Psoas muscle (tissue), 8 donors: ENCODE results near the gene IQSEC1. TPM values are rescaled to one million over a fixed set of nuclear protein-coding genes. Genes with fewer than 3 reads are reported as not detected.

Experiments used
- ATAC-seq, 4 donors: fragments of 200-7000 bp; cut with Tn5 transposase; one replicate each; pipeline ENCODE4 v1.9.1; 2020; ENCODE audit warnings: moderate library complexity in 3 of 4, mild to moderate bottlenecking in 2 of 4
- DNase-seq, 2 donors: peaks; one replicate each; pipeline ENCODE4 v3.0.0-alpha.2; 2020
- H3K27ac ChIP-seq: fragments of 200-600 bp; one replicate; pipeline ENCODE4 v1.8.0; 2022
- H3K27me3 ChIP-seq, 3 donors: fragments of 200-600 bp in 1 of 3; one replicate each; pipeline versions ENCODE4 v1.6.1 to v1.8.0; 2013 to 2022; ENCODE audit warnings: low read length in 2 of 3, mild to moderate bottlenecking in 2 of 3, moderate library complexity in 1 of 3; ENCODE audit not compliant: insufficient read depth in 3 of 3
- H3K36me3 ChIP-seq, 2 donors: fragments of 200-600 bp in 1 of 2; one replicate each; pipeline versions ENCODE4 v1.6.1 to v1.8.0; 2013 to 2022; ENCODE audit warnings: low read depth in 1 of 2, mild to moderate bottlenecking in 1 of 2, moderate library complexity in 1 of 2; ENCODE audit not compliant: insufficient read depth in 1 of 2
- H3K4me1 ChIP-seq: fragments of 200-600 bp; one replicate; pipeline ENCODE4 v1.8.0; 2022
- H3K4me3 ChIP-seq: fragments of 200-600 bp; one replicate; pipeline ENCODE4 v1.8.0; 2022; ENCODE audit warnings: mild to moderate bottlenecking
- H3K9me3 ChIP-seq: fragments of 200-600 bp; one replicate; pipeline ENCODE4 v1.8.0; 2022
- WGBS, 3 donors: extraction: QIAGEN DNeasy Blood & Tissue Kit; methylation state at CpG; one replicate each; pipeline versions ENCODE4 v1.1.6 to v1.1.7; 2013; 5-methylcytosine and 5-hydroxymethylcytosine counted together
- intact Hi-C, 2 donors: fragments of 100-400 bp; cut with DNase I; formaldehyde crosslinking; loops; one replicate each; pipeline versions ENCODE4 v1.11.0 to v1.14.2; 2022
- polyA plus RNA-seq, 3 donors: library from polyadenylated mRNA; stranded (reverse); fragments of 200-250 nt; gene quantifications; one replicate each; pipeline ENCODE4 v1.2.3, GENCODE V29; 2013
- total RNA-seq, 4 donors: library from RNA; stranded (reverse); fragmentation: NEBNext Ultra II Directional in 2 of 4; extraction: Animal tissue kit (Norgen Biotek cat#: 25700) in 2 of 4; gene quantifications; one replicate each; pipeline versions ENCODE4 v1.2.1 to v1.2.4, GENCODE V29; 2021 to 2023
- TF ChIP-seq, protein P1 (sequence below): fragments of 200-600 bp; IDR thresholded peaks from one replicate; pipeline ENCODE4 v1.8.0; 2022; ENCODE audit warnings: antibody characterized with exemption
- donor health status: healthy with polysubstance abuse.
- donor health status: DM: no; HTN: no; CAD: no; lungs with moderate emphysema.
- donor health status: Bipolar disorder and iron deficiency.
- donor health status: healthy.
- donor health status: DM: yes; HTN: yes; CAD: no.
- donor health status: DM: no; HTN: no; CAD: no.
- donor health status: DM: no; HTN: no; CAD: no.
- donor health status: DM: yes; HTN: yes; CAD: no.

The IQSEC1 gene
- total and polyA plus RNA-seq, 7 donors: 8.6 to 45.4 (median 28.0) TPM

DNA sequence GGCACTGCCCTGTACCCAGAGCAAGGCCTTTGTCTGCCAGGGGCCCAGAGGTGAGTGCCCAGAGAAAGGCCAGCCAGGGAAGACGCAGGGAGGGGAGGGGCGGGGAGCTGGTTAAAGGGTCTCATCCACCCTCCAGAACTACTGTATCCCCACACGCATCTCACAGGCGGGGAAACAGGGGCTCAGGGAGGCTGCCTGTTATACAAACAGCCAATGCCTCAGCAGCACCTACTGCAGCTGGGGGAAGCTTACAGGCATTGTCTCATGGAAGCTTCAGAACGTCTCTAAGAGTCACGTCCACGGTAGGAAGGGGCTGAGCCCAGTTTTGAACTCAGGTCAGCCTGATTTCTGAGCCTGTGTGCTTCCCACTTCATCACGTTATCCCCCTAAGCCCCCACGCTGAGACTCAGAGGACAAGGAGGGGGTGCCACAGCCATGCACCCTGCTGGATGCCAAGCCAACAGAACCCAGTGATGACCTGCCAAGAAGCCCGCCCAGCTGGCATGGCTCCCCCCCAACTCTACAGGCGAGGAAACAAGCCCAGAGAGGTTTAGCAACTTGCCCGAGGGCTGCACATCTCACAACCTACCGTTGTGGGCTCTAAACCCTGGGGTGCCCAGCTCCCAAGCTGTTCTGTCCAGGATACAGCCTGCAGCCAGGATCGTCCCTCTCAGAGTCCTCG lies 54.5 kb downstream of the IQSEC1 start:
- H3K27ac ChIP-seq: peak overlapping the region; percentile 23
- peak in 1 of 2 donors; percentile 55 for DNase-seq
- no peaks in the 10 kb centered on the region for H3K9me3 ChIP-seq
- H3K36me3 ChIP-seq: no peaks in the 10 kb centered on the region
- peak overlapping the region; percentile 28 for H3K4me3 ChIP-seq
- intact Hi-C loops: no loop called here
- ATAC-seq: peak in 1 of 4 donors; percentile 1
- H3K27me3 ChIP-seq: peaks cover 0 to 2% (median 0%) of the 10 kb centered on the region in 3 donors
- TF ChIP-seq, protein P1, sequence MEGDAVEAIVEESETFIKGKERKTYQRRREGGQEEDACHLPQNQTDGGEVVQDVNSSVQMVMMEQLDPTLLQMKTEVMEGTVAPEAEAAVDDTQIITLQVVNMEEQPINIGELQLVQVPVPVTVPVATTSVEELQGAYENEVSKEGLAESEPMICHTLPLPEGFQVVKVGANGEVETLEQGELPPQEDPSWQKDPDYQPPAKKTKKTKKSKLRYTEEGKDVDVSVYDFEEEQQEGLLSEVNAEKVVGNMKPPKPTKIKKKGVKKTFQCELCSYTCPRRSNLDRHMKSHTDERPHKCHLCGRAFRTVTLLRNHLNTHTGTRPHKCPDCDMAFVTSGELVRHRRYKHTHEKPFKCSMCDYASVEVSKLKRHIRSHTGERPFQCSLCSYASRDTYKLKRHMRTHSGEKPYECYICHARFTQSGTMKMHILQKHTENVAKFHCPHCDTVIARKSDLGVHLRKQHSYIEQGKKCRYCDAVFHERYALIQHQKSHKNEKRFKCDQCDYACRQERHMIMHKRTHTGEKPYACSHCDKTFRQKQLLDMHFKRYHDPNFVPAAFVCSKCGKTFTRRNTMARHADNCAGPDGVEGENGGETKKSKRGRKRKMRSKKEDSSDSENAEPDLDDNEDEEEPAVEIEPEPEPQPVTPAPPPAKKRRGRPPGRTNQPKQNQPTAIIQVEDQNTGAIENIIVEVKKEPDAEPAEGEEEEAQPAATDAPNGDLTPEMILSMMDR: no peak
- peaks cover 23% of the 10 kb centered on the region for H3K4me1 ChIP-seq
- 42 to 62% (median 47%) methylated on average over 15 of the region's 15 CpGs for WGBS, 3 donors

DNA sequence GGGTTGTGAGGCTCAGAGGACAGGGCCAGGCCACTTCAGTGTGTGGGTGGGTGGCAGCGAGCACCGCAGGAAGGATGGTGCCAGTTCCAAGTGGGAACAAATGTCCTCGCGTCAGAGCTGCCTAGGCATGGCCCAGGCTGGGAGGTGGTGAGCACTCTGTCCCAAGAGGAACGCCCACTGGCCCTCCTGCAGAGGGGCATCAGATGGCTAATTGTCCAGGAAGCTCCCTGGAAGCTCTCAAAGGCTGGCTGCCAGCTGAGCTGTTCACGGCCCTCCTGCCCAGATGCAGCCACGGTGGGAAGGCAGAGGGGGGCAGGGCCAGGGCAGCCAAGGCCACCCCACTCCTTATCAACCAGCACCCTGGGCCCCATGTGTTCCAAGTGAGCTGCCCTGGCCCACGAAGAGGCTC lies 55.2 kb downstream of the IQSEC1 start:
- Histone ChIP-seq H3K9me3 (no peaks in the 10 kb centered on the region), H3K27me3 (peaks cover 0 to 2% (median 0%) of the 10 kb centered on the region in 3 donors), H3K4me1 (peaks cover 23% of the 10 kb centered on the region), H3K4me3 (no peak overlapping the region), H3K36me3 (no peaks in the 10 kb centered on the region), H3K27ac (no peak overlapping the region)
- intact Hi-C loops: no loop called here
- TF ChIP-seq, protein P1: no peak
- ATAC-seq (peak in 3 of 4 donors; percentile 9 to 18 (median 12)), DNase-seq (peak; percentile 53 to 70)
- WGBS, 3 donors: 33 to 50% (median 39%) methylated on average over 8 of the region's 8 CpGs

DNA sequence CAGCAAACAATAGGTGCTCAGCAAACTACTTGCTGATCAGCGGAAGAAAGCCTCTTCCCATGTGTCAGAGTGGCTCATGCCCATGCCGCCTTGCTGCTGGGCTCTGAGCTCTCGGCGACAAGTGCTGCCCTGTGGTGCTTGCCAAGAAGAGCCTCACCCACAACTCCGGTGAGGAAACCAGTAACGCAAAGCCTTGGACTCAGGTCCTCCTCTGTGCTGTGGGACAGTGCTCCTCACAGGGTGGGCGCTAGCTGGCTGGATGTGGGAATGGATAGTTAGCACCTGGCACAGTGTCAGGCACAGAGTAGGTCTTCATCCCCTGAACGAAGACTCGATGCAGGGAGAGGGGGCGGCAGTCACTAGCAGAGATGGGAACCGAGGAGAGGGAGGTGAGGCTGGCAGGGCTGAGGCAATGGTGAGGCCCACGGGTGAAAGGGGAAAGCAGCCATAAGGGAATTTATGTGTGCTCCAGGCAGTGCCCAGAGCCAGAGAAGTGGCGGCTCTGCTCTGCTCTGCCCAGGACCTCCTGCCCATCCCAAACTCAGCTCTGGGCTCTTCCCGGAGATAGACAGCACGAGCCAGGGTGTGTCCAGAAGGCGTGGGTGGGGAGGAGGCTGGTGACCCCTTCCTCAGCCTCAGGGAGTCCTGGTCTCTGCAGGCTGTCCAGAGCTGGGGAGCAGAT lies 55.7 kb downstream of the IQSEC1 start:
- Histone ChIP-seq H3K4me3 (no peak overlapping the region), H3K36me3 (no peaks in the 10 kb centered on the region), H3K4me1 (peaks cover 23% of the 10 kb centered on the region), H3K9me3 (no peaks in the 10 kb centered on the region), H3K27me3 (peaks cover 0 to 2% (median 0%) of the 10 kb centered on the region in 3 donors), H3K27ac (no peak overlapping the region)
- ATAC-seq: no peak
- TF ChIP-seq, protein P1: no peak
- DNase-seq: no peak
- intact Hi-C loops: no loop called here
- 75 to 84% (median 79%) methylated on average over 16 of the region's 16 CpGs for WGBS, 3 donors

DNA sequence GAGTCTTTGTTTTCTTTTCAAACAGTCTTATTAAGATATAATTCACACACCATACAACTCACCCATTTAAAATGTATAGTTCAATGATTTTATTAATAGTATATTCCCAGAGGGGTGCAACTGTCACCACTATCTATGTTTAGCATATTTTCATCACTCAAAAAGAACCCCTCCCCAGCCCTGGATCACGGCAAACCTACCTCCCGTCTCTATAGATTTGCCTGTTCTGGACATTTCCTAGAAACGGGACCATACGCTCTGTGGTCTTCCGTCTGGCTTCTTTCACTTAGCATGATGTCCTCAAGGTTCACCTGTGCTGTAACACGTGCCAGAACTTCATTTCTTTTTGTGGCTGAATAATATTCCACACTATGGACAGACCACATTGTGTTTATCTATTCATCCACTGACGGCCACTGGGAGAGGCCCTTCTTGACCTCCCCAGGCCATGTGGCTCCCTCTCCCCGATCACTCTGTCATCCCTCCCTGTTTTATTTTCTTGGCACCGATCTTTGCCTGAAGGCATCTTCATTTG lies 56.4 kb downstream of the IQSEC1 start:
- no peak for ATAC-seq
- TF ChIP-seq, protein P1: no peak
- H3K27ac ChIP-seq: peak overlapping the region; percentile 10
- H3K36me3 ChIP-seq: no peaks in the 10 kb centered on the region
- no peaks in the 10 kb centered on the region for H3K9me3 ChIP-seq
- DNase-seq: no peak
- peak overlapping the region; percentile 25 for H3K4me3 ChIP-seq
- no peaks in the 10 kb centered on the region for H3K27me3 ChIP-seq
- 81 to 87% (median 84%) methylated on average over 9 of the region's 9 CpGs for WGBS, 3 donors
- intact Hi-C loops: no loop called here
- H3K4me1 ChIP-seq: peaks cover 22% of the 10 kb centered on the region
